B cell (primary cell): ENCODE results near the gene MISP3. TPM values are rescaled to one million over a fixed set of nuclear protein-coding genes. Genes with fewer than 3 reads are reported as not detected.

Experiments used
- ATAC-seq: fragments of 200-7000 bp; cut with Tn5 transposase; one replicate; pipeline ENCODE4 v1.10.0; 2021; ENCODE audit warnings: low read depth, mild to moderate bottlenecking, moderate number of reproducible peaks, moderate library complexity
- CTCF ChIA-PET: fragments of 350-600 bp; sonication (Branson Sonifier 250); formaldehyde crosslinking; loops from one replicate; lab custom pipeline; 2021; ENCODE audit warnings: antibody characterized with exemption, inconsistent platforms; lab: Charles Lee
- POLR2A ChIA-PET: fragments of 350-600 bp; sonication (Branson Sonifier 250); formaldehyde crosslinking; loops from one replicate; lab custom pipeline; 2021; ENCODE audit warnings: antibody characterized with exemption; lab: Charles Lee
- DNase-seq: peaks from one replicate; pipeline ENCODE4 v3.0.0; 2013
- H2AFZ ChIP-seq: 2 replicates; pipeline ENCODE4 v1.6.1; 2012; ENCODE audit warnings: mild to moderate bottlenecking, low read depth, low read length; ENCODE audit not compliant: insufficient read depth, poor library complexity, severe bottlenecking
- H3K27ac ChIP-seq, 2 donors: 1 replicate in 1 of 2; 2 replicates in 1 of 2; pipeline ENCODE4 v1.5.1; 2012 to 2013; ENCODE audit warnings: low read length in 2 of 2, mild to moderate bottlenecking in 2 of 2, moderate library complexity in 1 of 2
- H3K27me3 ChIP-seq, 4 experiments: fragments of 200-600 bp in 1 of 4; sonication (generic) in 1 of 4; replicated peaks in 1 of 4; 1 replicate in 2 of 4; 2 replicates in 2 of 4; pipeline versions ENCODE4 v1.6.1 to v1.7.0; 2013 to 2016; ENCODE audit warnings: low read length in 3 of 4, mild to moderate bottlenecking in 2 of 4, mixed read lengths in 1 of 4, moderate library complexity in 1 of 4; ENCODE audit not compliant: insufficient read depth in 4 of 4, control insufficient read depth in 3 of 4; ENCODE audit errors: control extremely low read depth in 1 of 4
- H3K36me3 ChIP-seq, 2 experiments: replicated peaks in 1 of 2; 1 replicate in 1 of 2; 2 replicates in 1 of 2; pipeline versions ENCODE4 v1.6.1 to v1.7.1; 2013; ENCODE audit warnings: low read length in 1 of 2; ENCODE audit not compliant: insufficient read depth in 2 of 2, control insufficient read depth in 1 of 2; ENCODE audit errors: control extremely low read depth in 1 of 2, extremely low read depth in 1 of 2
- H3K4me1 ChIP-seq, 2 donors: fragments of 200-600 bp in 1 of 2; sonication (generic) in 1 of 2; 1 replicate in 1 of 2; 2 replicates in 1 of 2; pipeline versions ENCODE4 v1.5.1 to v1.6.1; 2013 to 2017; ENCODE audit warnings: low read length in 2 of 2; ENCODE audit not compliant: control insufficient read depth in 2 of 2, insufficient read depth in 2 of 2
- H3K4me2 ChIP-seq: replicated peaks from 2 replicates; pipeline ENCODE3; 2012; ENCODE audit warnings: mild to moderate bottlenecking, low read depth, low read length; ENCODE audit not compliant: poor library complexity, severe bottlenecking
- H3K4me3 ChIP-seq, 5 experiments: fragments of 200-600 bp in 1 of 5; sonication (generic) in 1 of 5; 1 replicate in 3 of 5; 2 replicates in 2 of 5; pipeline versions ENCODE4 v1.5.1 to v1.7.0; 2011 to 2016; ENCODE audit warnings: low read length in 4 of 5, mild to moderate bottlenecking in 4 of 5, low read depth in 2 of 5, control low read depth in 1 of 5, moderate library complexity in 1 of 5; ENCODE audit not compliant: insufficient read depth in 1 of 5; ENCODE audit errors: control extremely low read depth in 1 of 5, extremely low read depth in 1 of 5
- H3K79me2 ChIP-seq: fragments of 200-600 bp; sonication (generic); one replicate; pipeline ENCODE4 v1.6.0; 2016; ENCODE audit warnings: low read length; ENCODE audit not compliant: control insufficient read depth, insufficient read depth
- H3K9ac ChIP-seq: fragments of 200-600 bp; sonication (generic); 2 replicates; pipeline ENCODE4 v1.6.1; 2017; ENCODE audit warnings: mild to moderate bottlenecking, low read length, moderate library complexity
- H3K9me3 ChIP-seq, 3 donors: one replicate each; pipeline versions ENCODE4 v1.6.1 to v1.7.1; 2013; ENCODE audit warnings: low read length in 2 of 3; ENCODE audit not compliant: control insufficient read depth in 2 of 3, insufficient read depth in 1 of 3; ENCODE audit errors: control extremely low read depth in 1 of 3
- H4K20me1 ChIP-seq: 2 replicates; pipeline ENCODE4 v1.6.0; 2012; ENCODE audit warnings: mild to moderate bottlenecking, low read length; ENCODE audit not compliant: insufficient read depth, control insufficient read depth, poor library complexity, severe bottlenecking
- H3K27ac Mint-ChIP-seq: one replicate; pipeline ENCODE4 v1.8.0; 2021; ENCODE audit warnings: mixed read lengths
- H3K27me3 Mint-ChIP-seq: one replicate; pipeline ENCODE4 v1.8.0; 2021; ENCODE audit warnings: mixed read lengths
- H3K4me1 Mint-ChIP-seq: one replicate; pipeline ENCODE4 v1.8.0; 2021; ENCODE audit warnings: mixed read lengths
- H3K4me3 Mint-ChIP-seq: one replicate; pipeline ENCODE4 v1.8.0; 2021; ENCODE audit warnings: mixed read lengths
- H3K9me3 Mint-ChIP-seq: one replicate; pipeline ENCODE4 v1.8.0; 2022; ENCODE audit warnings: mixed read lengths; ENCODE audit not compliant: insufficient read depth
- CTCF ChIP-seq: fragments of 200-600 bp; IDR thresholded peaks from one replicate; pipeline ENCODE4 v1.8.0; 2022; ENCODE audit warnings: antibody characterized with exemption, mild to moderate bottlenecking
- EZH2 ChIP-seq: IDR thresholded peaks from 2 replicates; pipeline ENCODE4 v1.6.1; 2012; ENCODE audit warnings: borderline replicate concordance, low read depth, mild to moderate bottlenecking, moderate library complexity, low read length; ENCODE audit not compliant: insufficient read depth, poor library complexity, severe bottlenecking
- WGBS: methylation state at CpG from one replicate; pipeline ENCODE4 v1.1.5; 2013; ENCODE audit warnings: missing lambda C conversion rate; ENCODE audit not compliant: insufficient coverage; 5-methylcytosine and 5-hydroxymethylcytosine counted together
- intact Hi-C: fragments of 100-400 bp; cut with micrococcal nuclease; formaldehyde crosslinking; loops from one replicate; pipeline ENCODE4 v1.10.0; 2022
- polyA plus RNA-seq: library from polyadenylated mRNA; depleted of rRNA; stranded (reverse); fragments of >200 nt; gene quantifications from 2 replicates; pipeline ENCODE4 v1.2.3, GENCODE V29; 2012
- total RNA-seq, 2 donors: library from RNA; stranded (reverse); fragments of 120-200 nt in 1 of 2; gene quantifications; 1 replicate in 1 of 2; 2 replicates in 1 of 2; pipeline versions ENCODE4 v1.2.3 to v1.2.4, GENCODE V29; 2013 to 2022

The MISP3 gene
- total and polyA plus RNA-seq, 2 donors (not counting 1 experiment from before 2014, with no cell fraction given) = 0.34 TPM

- POLR2A ChIA-PET = no interaction called here
- H3K79me2 ChIP-seq = peaks cover 53% of the 10 kb centered on the region
- no peak overlapping the region for H3K4me3 ChIP-seq
- H3K36me3 ChIP-seq = peaks cover 0 to 2% of the 10 kb centered on the region in 2 experiments
- ATAC-seq = no peak
- intact Hi-C loops = no loop called here
- H3K9ac ChIP-seq = no peak overlapping the region
- Mint-ChIP-seq H3K27me3 (no peaks in the 10 kb centered on the region), H3K9me3 (no peaks in the 10 kb centered on the region), H3K4me1 (peaks cover 23% of the 10 kb centered on the region), H3K27ac (no peak overlapping the region), H3K4me3 (no peak overlapping the region)
- WGBS = no CpG with 5 or more reads among the region's 1 CpG
- no peak for TF ChIP-seq EZH2
- no peak for TF ChIP-seq CTCF
- H2AFZ ChIP-seq = no peak overlapping the region
- H3K27ac ChIP-seq = no peak overlapping the region
- H3K9me3 ChIP-seq = no peaks in the 10 kb centered on the region
- DNase-seq = no peak
- peaks cover 51% of the 10 kb centered on the region for H4K20me1 ChIP-seq
- H3K4me2 ChIP-seq = no peak overlapping the region
- H3K27me3 ChIP-seq = no peaks in the 10 kb centered on the region
- H3K4me1 ChIP-seq = peaks cover 22% of the 10 kb centered on the region in 2 donors
- CTCF ChIA-PET = interaction anchor here (1.2 kb wide), 1 partner anchor 25 kb away, joined by 3 read pairs; the partner anchor contains the start of gene ASF1B
Observed at GRCh38 chr19:14111486-14111885, 38.9 kb downstream of the MISP3 start.

GRCh38 chr19:14112051-14112808 lies 39.6 kb downstream of the MISP3 start:
- Histone ChIP-seq H3K4me1 (peaks cover 28 to 29% of the 10 kb centered on the region in 2 donors), H3K9ac (no peak overlapping the region), H3K4me2 (no peak overlapping the region), H3K36me3 (peaks cover 0 to 2% of the 10 kb centered on the region in 2 experiments), H3K4me3 (no peak overlapping the region), H3K27ac (no peak overlapping the region), H3K79me2 (peaks cover 61% of the 10 kb centered on the region), H3K9me3 (no peaks in the 10 kb centered on the region), H3K27me3 (no peaks in the 10 kb centered on the region), H4K20me1 (peaks cover 58% of the 10 kb centered on the region), H2AFZ (no peak overlapping the region)
- DNase-seq (no peak), ATAC-seq (no peak)
- TF ChIP-seq EZH2 (no peak), CTCF (no peak)
- no peak overlapping the region for H3K4me3 Mint-ChIP-seq
- ChIA-PET POLR2A (no interaction called here), CTCF (no interaction called here)
- H3K27ac Mint-ChIP-seq = no peak overlapping the region
- intact Hi-C loops = no loop called here
- no peaks in the 10 kb centered on the region for H3K27me3 Mint-ChIP-seq
- H3K4me1 Mint-ChIP-seq = peaks cover 28% of the 10 kb centered on the region
- WGBS = 92% methylated on average over 12 of the region's 12 CpGs
- no peaks in the 10 kb centered on the region for H3K9me3 Mint-ChIP-seq
